Measurements from ENCODE around the gene PSMD8. TPM values are rescaled to one million over a fixed set of nuclear protein-coding genes. Genes with fewer than 3 reads are reported as not detected.

The PSMD8 gene
- total RNA-seq, 1 experiment from 2014 or later, result 195 TPM

- TF ChIP-seq, protein P1, sequence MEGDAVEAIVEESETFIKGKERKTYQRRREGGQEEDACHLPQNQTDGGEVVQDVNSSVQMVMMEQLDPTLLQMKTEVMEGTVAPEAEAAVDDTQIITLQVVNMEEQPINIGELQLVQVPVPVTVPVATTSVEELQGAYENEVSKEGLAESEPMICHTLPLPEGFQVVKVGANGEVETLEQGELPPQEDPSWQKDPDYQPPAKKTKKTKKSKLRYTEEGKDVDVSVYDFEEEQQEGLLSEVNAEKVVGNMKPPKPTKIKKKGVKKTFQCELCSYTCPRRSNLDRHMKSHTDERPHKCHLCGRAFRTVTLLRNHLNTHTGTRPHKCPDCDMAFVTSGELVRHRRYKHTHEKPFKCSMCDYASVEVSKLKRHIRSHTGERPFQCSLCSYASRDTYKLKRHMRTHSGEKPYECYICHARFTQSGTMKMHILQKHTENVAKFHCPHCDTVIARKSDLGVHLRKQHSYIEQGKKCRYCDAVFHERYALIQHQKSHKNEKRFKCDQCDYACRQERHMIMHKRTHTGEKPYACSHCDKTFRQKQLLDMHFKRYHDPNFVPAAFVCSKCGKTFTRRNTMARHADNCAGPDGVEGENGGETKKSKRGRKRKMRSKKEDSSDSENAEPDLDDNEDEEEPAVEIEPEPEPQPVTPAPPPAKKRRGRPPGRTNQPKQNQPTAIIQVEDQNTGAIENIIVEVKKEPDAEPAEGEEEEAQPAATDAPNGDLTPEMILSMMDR (IDR thresholded peaks at IDR 0.05 in 2 of 3, conservative IDR thresholded peaks at IDR 0.05 in 1 of 3; ENCODE audit: borderline replicate concordance in 1 of 3, insufficient read depth in 1 of 3, low read depth in 2 of 3, low read length in 2 of 3), result no peak
- TF ChIP-seq POLR2AphosphoS5 (IDR thresholded peaks at IDR 0.05; ENCODE audit: low read depth, low read length) (no peak), SIN3A (IDR thresholded peaks at IDR 0.05; ENCODE audit: low read depth) (no peak), ELF1 (IDR thresholded peaks at IDR 0.05; ENCODE audit: borderline replicate concordance, low read depth) (no peak), EZH2 (IDR thresholded peaks at IDR 0.05) (no peak), ZNF274 (IDR thresholded peaks at IDR 0.05; ENCODE audit: low read depth, low read length) (no peak), EGR1 (IDR thresholded peaks at IDR 0.05; ENCODE audit: low read depth) (no peak)
- TF ChIP-seq, protein P2, sequence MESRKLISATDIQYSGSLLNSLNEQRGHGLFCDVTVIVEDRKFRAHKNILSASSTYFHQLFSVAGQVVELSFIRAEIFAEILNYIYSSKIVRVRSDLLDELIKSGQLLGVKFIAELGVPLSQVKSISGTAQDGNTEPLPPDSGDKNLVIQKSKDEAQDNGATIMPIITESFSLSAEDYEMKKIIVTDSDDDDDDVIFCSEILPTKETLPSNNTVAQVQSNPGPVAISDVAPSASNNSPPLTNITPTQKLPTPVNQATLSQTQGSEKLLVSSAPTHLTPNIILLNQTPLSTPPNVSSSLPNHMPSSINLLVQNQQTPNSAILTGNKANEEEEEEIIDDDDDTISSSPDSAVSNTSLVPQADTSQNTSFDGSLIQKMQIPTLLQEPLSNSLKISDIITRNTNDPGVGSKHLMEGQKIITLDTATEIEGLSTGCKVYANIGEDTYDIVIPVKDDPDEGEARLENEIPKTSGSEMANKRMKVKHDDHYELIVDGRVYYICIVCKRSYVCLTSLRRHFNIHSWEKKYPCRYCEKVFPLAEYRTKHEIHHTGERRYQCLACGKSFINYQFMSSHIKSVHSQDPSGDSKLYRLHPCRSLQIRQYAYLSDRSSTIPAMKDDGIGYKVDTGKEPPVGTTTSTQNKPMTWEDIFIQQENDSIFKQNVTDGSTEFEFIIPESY (IDR thresholded peaks at IDR 0.05; ENCODE audit: extremely low read depth, insufficient replicate concordance, low read length), result no peak
These were observed 47.8 kb upstream of the PSMD8 start (continued) for GRCh38 chr19:38326591-38326990.

- no peaks in the 10 kb centered on the region for H3K9me3 ChIP-seq (ENCODE audit: control insufficient read depth in 1 of 2, insufficient read depth in 1 of 2, low read depth in 1 of 2, low read length in 2 of 2)
- H3K27ac ChIP-seq (ENCODE audit: low read depth, low read length), result no peak overlapping the region
- no peak overlapping the region for H3K4me3 ChIP-seq (replicated peaks in 1 of 2; ENCODE audit: low read depth in 1 of 2, low read length in 2 of 2)
- ChIA-PET POLR2A (no interaction called here), CTCF (interaction anchor here (0.9 kb wide), 1 partner anchor 11 kb away, joined by 3 read pairs; no protein-coding TSS in a partner anchor), RAD21 (ENCODE audit: low non-redundant PET in 1 of 2, low total read pairs in 2 of 2, uncharacterized antibody in 2 of 2, unreplicated experiment in 2 of 2) (no interaction called here)
- ATAC-seq (0 out of 2 replicates have a peak, but pooled peaks have one; percentile 21), DNase-seq (ENCODE audit: low read depth, low spot score) (no peak)
- H3K4me2 ChIP-seq (ENCODE audit: low read length), result no peak overlapping the region
- peaks cover 7 to 20% of the 10 kb centered on the region in 2 experiments; a peak in 3 of 4 replicates for H3K36me3 ChIP-seq (ENCODE audit: control insufficient read depth in 1 of 2, insufficient read depth in 2 of 2, low read length in 2 of 2)
- no peaks in the 10 kb centered on the region for H4K20me1 ChIP-seq (ENCODE audit: insufficient read depth)
- H3K4me1 ChIP-seq (ENCODE audit: control insufficient read depth in 1 of 2, insufficient read depth in 2 of 2, low read length in 2 of 2), result no peaks in the 10 kb centered on the region
- no peaks in the 10 kb centered on the region for H3K9me2 ChIP-seq (ENCODE audit: insufficient read depth)
- intact Hi-C loops (cut with micrococcal nuclease), result no loop called here
- H3K9ac ChIP-seq (ENCODE audit: low read length), result no peak overlapping the region
- TF ChIP-seq ELF1 (IDR thresholded peaks at IDR 0.05; ENCODE audit: borderline replicate concordance, low read depth) (no peak), SP1 (IDR thresholded peaks at IDR 0.05; ENCODE audit: low read depth) (no peak), ZNF274 (IDR thresholded peaks at IDR 0.05; ENCODE audit: low read depth, low read length) (no peak), EZH2 (IDR thresholded peaks at IDR 0.05) (no peak)
- no peak overlapping the region for H2AFZ ChIP-seq (ENCODE audit: low read depth, low read length, poor library complexity, severe bottlenecking)
- no TSS peak for BruUV-seq (replicated peaks)
- H3K79me2 ChIP-seq (ENCODE audit: insufficient read depth, low read length), result no peaks in the 10 kb centered on the region
- H3K27me3 ChIP-seq (ENCODE audit: insufficient read depth, low read length), result no peaks in the 10 kb centered on the region
These were observed 44.7 kb upstream of the PSMD8 start for GRCh38 chr19:38329651-38330050.
